A673 (cell line): ENCODE measurements around the gene PVALB. TPM values are rescaled to one million over a fixed set of nuclear protein-coding genes. Genes with fewer than 3 reads are reported as not detected.

Source experiments
- BruUV-seq: library from RNA; stranded (reverse); fragments of 400-500 nt; replicated peaks from 2 replicates; lab custom pipeline; 2021; lab: Mats Ljungman, UMichigan
- CTCF ChIA-PET: fragments of 300-600 bp; sonication (Branson Sonifier 250); formaldehyde crosslinking; loops from one replicate; lab custom pipeline; 2022; ENCODE audit warnings: antibody characterized with exemption; lab: Charles Lee
- POLR2A ChIA-PET: fragments of 300-600 bp; sonication (Branson Sonifier 250); formaldehyde crosslinking; loops from one replicate; lab custom pipeline; 2022; ENCODE audit warnings: antibody characterized with exemption; ENCODE audit not compliant: low non-redundant PET; lab: Charles Lee
- DNase-seq: peaks from one replicate; pipeline ENCODE4 v3.0.0-alpha.2; 2015; ENCODE audit warnings: low spot score
- H3K27ac ChIP-seq: fragments of 200-600 bp; sonication (generic); 2 replicates; pipeline ENCODE4 v1.5.1; 2016; ENCODE audit warnings: mixed run types, low read depth, mild to moderate bottlenecking, mixed read lengths, antibody characterized with exemption, low read length; ENCODE audit not compliant: poor library complexity, severe bottlenecking
- H3K27me3 ChIP-seq: fragments of 200-600 bp; sonication (generic); replicated peaks from 2 replicates; pipeline ENCODE4 v1.6.1; 2017; ENCODE audit warnings: mixed run types, low read depth, mild to moderate bottlenecking, mixed read lengths, antibody characterized with exemption, low read length; ENCODE audit not compliant: insufficient read depth, poor library complexity
- H3K36me3 ChIP-seq: fragments of 200-600 bp; sonication (generic); 2 replicates; pipeline ENCODE4 v1.6.1; 2016; ENCODE audit warnings: mixed run types, mild to moderate bottlenecking, mixed read lengths, antibody characterized with exemption, low read length; ENCODE audit not compliant: insufficient read depth, poor library complexity, severe bottlenecking
- H3K4me1 ChIP-seq: fragments of 200-600 bp; sonication (generic); 2 replicates; pipeline ENCODE4 v1.6.1; 2017; ENCODE audit warnings: mixed run types, mild to moderate bottlenecking, mixed read lengths, antibody characterized with exemption, low read length; ENCODE audit not compliant: insufficient read depth, poor library complexity, severe bottlenecking
- H3K4me3 ChIP-seq: fragments of 200-600 bp; sonication (generic); 2 replicates; pipeline ENCODE4 v1.5.1; 2016; ENCODE audit warnings: low read depth, mixed run types, mild to moderate bottlenecking, mixed read lengths, low read length; ENCODE audit not compliant: poor library complexity, severe bottlenecking
- H3K9me3 ChIP-seq: fragments of 200-600 bp; sonication (generic); 2 replicates; pipeline ENCODE4 v1.6.1; 2016; ENCODE audit warnings: mixed run types, low read depth, mild to moderate bottlenecking, mixed read lengths, antibody characterized with exemption, low read length; ENCODE audit not compliant: poor library complexity, severe bottlenecking
- EZH2 ChIP-seq: fragments of 200-600 bp; sonication (generic); IDR thresholded peaks from 2 replicates; pipeline ENCODE4 v1.6.1; 2017; ENCODE audit warnings: borderline replicate concordance, low read depth, mild to moderate bottlenecking, mixed read lengths, antibody characterized with exemption, low read length; ENCODE audit not compliant: poor library complexity, severe bottlenecking
- intact Hi-C: fragments of 100-400 bp; cut with micrococcal nuclease; formaldehyde crosslinking; loops from one replicate; pipeline ENCODE4 v1.10.0; 2022; ENCODE audit not compliant: unreplicated experiment
- total RNA-seq: library from RNA; stranded (reverse); gene quantifications from 2 replicates; pipeline ENCODE4 v1.2.3, GENCODE V29; 2021
- TF ChIP-seq, protein P1 (sequence below): fragments of 300-800, 200-600 bp; sonication (generic); conservative IDR thresholded peaks from 2 replicates; pipeline ENCODE4 v1.5.1; 2017; ENCODE audit warnings: low read depth, mild to moderate bottlenecking, antibody characterized with exemption, low read length, moderate library complexity, mixed read lengths

The PVALB gene
- total RNA-seq, 1 experiment from 2014 or later, result not detected

DNA sequence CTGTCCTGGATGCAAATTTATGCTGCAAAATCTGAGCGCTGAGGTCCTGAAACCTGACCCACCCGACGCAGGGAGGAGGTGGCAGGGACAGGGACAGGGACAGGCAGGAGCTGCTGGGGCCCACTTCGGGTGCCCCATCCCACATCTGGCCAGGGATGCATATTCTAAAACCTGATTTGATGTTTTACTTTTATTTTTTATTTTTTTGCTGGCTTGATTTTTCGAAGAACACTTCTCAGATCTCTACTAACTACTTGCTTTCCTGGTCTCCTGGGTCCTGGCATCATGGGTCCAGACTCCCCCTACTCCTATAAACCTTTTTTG is 652 bp upstream of the PVALB start:
- no peak overlapping the region for H3K27ac ChIP-seq
- TF ChIP-seq EZH2, result no peak
- TF ChIP-seq, protein P1, sequence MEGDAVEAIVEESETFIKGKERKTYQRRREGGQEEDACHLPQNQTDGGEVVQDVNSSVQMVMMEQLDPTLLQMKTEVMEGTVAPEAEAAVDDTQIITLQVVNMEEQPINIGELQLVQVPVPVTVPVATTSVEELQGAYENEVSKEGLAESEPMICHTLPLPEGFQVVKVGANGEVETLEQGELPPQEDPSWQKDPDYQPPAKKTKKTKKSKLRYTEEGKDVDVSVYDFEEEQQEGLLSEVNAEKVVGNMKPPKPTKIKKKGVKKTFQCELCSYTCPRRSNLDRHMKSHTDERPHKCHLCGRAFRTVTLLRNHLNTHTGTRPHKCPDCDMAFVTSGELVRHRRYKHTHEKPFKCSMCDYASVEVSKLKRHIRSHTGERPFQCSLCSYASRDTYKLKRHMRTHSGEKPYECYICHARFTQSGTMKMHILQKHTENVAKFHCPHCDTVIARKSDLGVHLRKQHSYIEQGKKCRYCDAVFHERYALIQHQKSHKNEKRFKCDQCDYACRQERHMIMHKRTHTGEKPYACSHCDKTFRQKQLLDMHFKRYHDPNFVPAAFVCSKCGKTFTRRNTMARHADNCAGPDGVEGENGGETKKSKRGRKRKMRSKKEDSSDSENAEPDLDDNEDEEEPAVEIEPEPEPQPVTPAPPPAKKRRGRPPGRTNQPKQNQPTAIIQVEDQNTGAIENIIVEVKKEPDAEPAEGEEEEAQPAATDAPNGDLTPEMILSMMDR, result no peak
- no peaks in the 10 kb centered on the region for H3K9me3 ChIP-seq
- no peak for DNase-seq
- ChIA-PET POLR2A (no interaction called here), CTCF (no interaction called here)
- H3K4me1 ChIP-seq, result no peaks in the 10 kb centered on the region
- intact Hi-C loops, result no loop called here
- no peak overlapping the region for H3K4me3 ChIP-seq
- BruUV-seq, result no TSS peak
- no peaks in the 10 kb centered on the region for H3K36me3 ChIP-seq
- peaks cover 71% of the 10 kb centered on the region for H3K27me3 ChIP-seq

DNA sequence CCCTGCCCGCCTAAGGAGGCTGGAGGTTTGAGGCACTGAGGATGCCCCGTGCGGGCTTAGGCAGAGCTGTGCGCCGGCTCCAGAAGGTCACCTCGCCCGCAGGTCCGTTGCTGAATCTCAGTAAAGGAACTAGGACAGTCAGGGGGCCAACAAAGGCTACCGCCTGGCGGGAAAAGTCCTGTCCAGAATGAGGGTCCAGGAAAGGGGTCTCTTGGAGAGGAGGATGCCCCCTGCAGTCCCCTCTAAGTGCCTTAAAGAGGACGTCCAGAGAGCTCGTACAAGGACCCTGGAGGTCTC is 548 bp downstream of the PVALB start:
- intact Hi-C loops, result no loop called here
- Histone ChIP-seq H3K4me3 (no peak overlapping the region), H3K4me1 (no peaks in the 10 kb centered on the region), H3K27ac (no peak overlapping the region), H3K9me3 (no peaks in the 10 kb centered on the region), H3K36me3 (no peaks in the 10 kb centered on the region), H3K27me3 (peaks cover 80% of the 10 kb centered on the region)
- no peak for TF ChIP-seq EZH2
- TF ChIP-seq, protein P1, result no peak
- CTCF ChIA-PET, result no interaction called here
- BruUV-seq, result no TSS peak
- POLR2A ChIA-PET, result no interaction called here
- no peak for DNase-seq

DNA sequence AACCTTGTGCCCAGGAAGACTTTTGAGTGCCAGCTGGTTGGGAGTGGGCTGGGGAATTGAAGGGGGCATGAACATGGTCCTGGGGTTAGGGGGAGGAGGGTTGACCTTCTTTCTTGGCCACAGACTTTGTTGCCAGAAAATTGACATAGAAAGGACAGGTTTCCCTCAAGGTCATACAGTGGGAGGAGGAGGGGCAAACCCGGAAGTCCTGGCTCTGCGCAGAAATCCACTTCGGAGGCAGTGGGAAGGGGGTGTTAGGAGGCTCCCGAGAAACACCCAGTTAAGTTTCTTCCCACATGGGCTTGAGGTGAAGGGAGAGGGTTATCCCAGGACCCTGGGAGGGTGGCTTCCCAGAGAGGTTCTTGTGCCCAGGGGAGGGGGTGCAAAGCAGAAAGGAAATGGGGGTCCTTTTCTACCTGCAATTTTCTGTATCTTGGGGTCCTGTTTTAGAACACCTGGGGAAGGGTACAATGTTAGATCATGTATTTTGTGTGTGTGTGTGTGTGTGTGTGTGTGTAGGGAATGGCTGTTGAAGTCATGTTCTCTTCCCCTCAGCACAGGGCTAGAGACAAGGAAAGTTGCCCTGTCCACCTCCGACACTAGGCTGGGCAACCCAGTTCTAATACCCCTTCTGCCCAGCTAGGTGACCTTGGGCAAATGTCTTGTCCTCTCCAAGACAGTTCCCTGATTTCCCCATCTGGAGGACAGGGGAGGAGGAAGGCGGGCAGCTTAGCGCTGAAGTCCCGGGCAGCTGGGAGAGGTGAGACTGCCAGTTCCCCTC is 1.1 kb downstream of the PVALB start:
- Histone ChIP-seq H3K4me3 (no peak overlapping the region), H3K27me3 (peaks cover 80% of the 10 kb centered on the region), H3K4me1 (no peaks in the 10 kb centered on the region), H3K27ac (no peak overlapping the region), H3K36me3 (no peaks in the 10 kb centered on the region), H3K9me3 (no peaks in the 10 kb centered on the region)
- no peak for DNase-seq
- BruUV-seq, result no TSS peak
- POLR2A ChIA-PET, result no interaction called here
- CTCF ChIA-PET, result no interaction called here
- TF ChIP-seq EZH2, result no peak
- TF ChIP-seq, protein P1, result no peak
- intact Hi-C loops, result no loop called here
